ENCODE data around the gene RBM10. TPM values are rescaled to one million over a fixed set of nuclear protein-coding genes. Genes with fewer than 3 reads are reported as not detected.

The RBM10 gene
- polyA plus RNA-seq, 3 donors from 2014 or later, result 15.1 to 34.1 (median 18.0) TPM

- peak overlapping the region in 1 of 6 donors; percentile 17 for H3K27ac Mint-ChIP-seq
- no peaks in the 10 kb centered on the region for H3K4me1 Mint-ChIP-seq
- H3K9me3 Mint-ChIP-seq, result no peaks in the 10 kb centered on the region
- no peak for DNase-seq
- peaks cover 0 to 10% (median 0%) of the 10 kb centered on the region in 3 donors for H3K36me3 Mint-ChIP-seq
- H3K4me3 Mint-ChIP-seq, result no peak overlapping the region
- H3K27me3 Mint-ChIP-seq (ENCODE audit: low read depth in 3 of 3), result peaks cover 1 to 9% (median 6%) of the 10 kb centered on the region in 3 donors
Observed at GRCh38 chrX:47175588-47175980, 30.6 kb downstream of the RBM10 start.

- Mint-ChIP-seq H3K4me3 (no peak overlapping the region), H3K9me3 (no peaks in the 10 kb centered on the region), H3K27me3 (ENCODE audit: low read depth in 3 of 3) (peaks cover 1 to 9% (median 6%) of the 10 kb centered on the region in 3 donors), H3K27ac (peak overlapping the region in 1 of 6 donors; percentile 5), H3K4me1 (no peaks in the 10 kb centered on the region), H3K36me3 (peaks cover 0 to 10% (median 0%) of the 10 kb centered on the region in 3 donors)
- no peak for DNase-seq
Observed at GRCh38 chrX:47176101-47176740, 31.2 kb downstream of the RBM10 start.

- no peak overlapping the region for H3K4me3 Mint-ChIP-seq
- H3K4me1 Mint-ChIP-seq, result no peaks in the 10 kb centered on the region
- no peaks in the 10 kb centered on the region for H3K9me3 Mint-ChIP-seq
- H3K36me3 Mint-ChIP-seq, result peaks cover 0 to 10% (median 0%) of the 10 kb centered on the region in 3 donors
- no peak for DNase-seq
- H3K27ac Mint-ChIP-seq, result no peak overlapping the region
- H3K27me3 Mint-ChIP-seq (ENCODE audit: low read depth in 3 of 3), result peaks cover 1 to 9% (median 6%) of the 10 kb centered on the region in 3 donors
Observed at GRCh38 chrX:47177079-47177478, 32.1 kb downstream of the RBM10 start.

- Mint-ChIP-seq H3K9me3 (no peaks in the 10 kb centered on the region), H3K4me3 (no peak overlapping the region), H3K27ac (peak overlapping the region in 1 of 6 donors; percentile 73), H3K4me1 (no peaks in the 10 kb centered on the region), H3K27me3 (ENCODE audit: low read depth in 3 of 3) (peaks cover 1 to 9% (median 6%) of the 10 kb centered on the region in 3 donors), H3K36me3 (peaks cover 0 to 10% (median 0%) of the 10 kb centered on the region in 3 donors)
- no peak for DNase-seq
Observed at GRCh38 chrX:47178337-47178736, 33.3 kb downstream of the RBM10 start.

GRCh38 chrX:47179221-47179927 lies 34.4 kb downstream of the RBM10 start:
- DNase-seq, result no peak
- no peaks in the 10 kb centered on the region for H3K4me1 Mint-ChIP-seq
- no peaks in the 10 kb centered on the region for H3K9me3 Mint-ChIP-seq
- peaks cover 0 to 10% (median 0%) of the 10 kb centered on the region in 3 donors for H3K36me3 Mint-ChIP-seq
- peaks cover 0 to 6% (median 4%) of the 10 kb centered on the region in 3 donors for H3K27me3 Mint-ChIP-seq (ENCODE audit: low read depth in 3 of 3)
- no peak overlapping the region for H3K27ac Mint-ChIP-seq
- H3K4me3 Mint-ChIP-seq, result no peak overlapping the region

- no peak overlapping the region for H3K27ac Mint-ChIP-seq
- H3K4me3 Mint-ChIP-seq, result no peak overlapping the region
- DNase-seq, result no peak
- peaks cover 2 to 8% (median 4%) of the 10 kb centered on the region in 3 donors for H3K27me3 Mint-ChIP-seq (ENCODE audit: low read depth in 3 of 3)
- no peaks in the 10 kb centered on the region for H3K4me1 Mint-ChIP-seq
- peaks cover 0 to 10% (median 0%) of the 10 kb centered on the region in 3 donors for H3K36me3 Mint-ChIP-seq
- H3K9me3 Mint-ChIP-seq, result no peaks in the 10 kb centered on the region
Observed at GRCh38 chrX:47179928-47180255, 34.9 kb downstream of the RBM10 start.

GRCh38 chrX:47180346-47180745 lies 35.3 kb downstream of the RBM10 start:
- Mint-ChIP-seq H3K9me3 (no peaks in the 10 kb centered on the region), H3K36me3 (peaks cover 0 to 10% (median 0%) of the 10 kb centered on the region in 3 donors), H3K4me1 (no peaks in the 10 kb centered on the region), H3K27me3 (ENCODE audit: low read depth in 3 of 3) (peaks cover 2 to 9% (median 4%) of the 10 kb centered on the region in 3 donors), H3K4me3 (no peak overlapping the region), H3K27ac (no peak overlapping the region)
- DNase-seq, result no peak

- H3K4me3 Mint-ChIP-seq, result no peak overlapping the region
- no peak overlapping the region for H3K27ac Mint-ChIP-seq
- DNase-seq, result no peak
- H3K27me3 Mint-ChIP-seq (ENCODE audit: low read depth in 3 of 3), result peaks cover 3 to 9% (median 4%) of the 10 kb centered on the region in 3 donors
- H3K4me1 Mint-ChIP-seq, result no peaks in the 10 kb centered on the region
- no peaks in the 10 kb centered on the region for H3K9me3 Mint-ChIP-seq
- peaks cover 0 to 14% (median 0%) of the 10 kb centered on the region in 3 donors for H3K36me3 Mint-ChIP-seq
Observed at GRCh38 chrX:47181301-47181700, 36.3 kb downstream of the RBM10 start.

- Mint-ChIP-seq H3K9me3 (no peaks in the 10 kb centered on the region), H3K27me3 (ENCODE audit: low read depth in 3 of 3) (peaks cover 3 to 9% (median 6%) of the 10 kb centered on the region in 3 donors)
- no peak for DNase-seq
Observed at GRCh38 chrX:47182106-47182700, 37.2 kb downstream of the RBM10 start.

GRCh38 chrX:47184486-47184885 lies 39.5 kb downstream of the RBM10 start:
- Mint-ChIP-seq H3K4me3 (no peak overlapping the region), H3K27ac (no peak overlapping the region), H3K4me1 (no peaks in the 10 kb centered on the region), H3K36me3 (peaks cover 3 to 5% (median 3%) of the 10 kb centered on the region in 3 donors), H3K27me3 (ENCODE audit: low read depth in 3 of 3) (peaks cover 5 to 9% (median 7%) of the 10 kb centered on the region in 3 donors), H3K9me3 (no peaks in the 10 kb centered on the region)
- DNase-seq, result no peak

More at GRCh38 chrX:47182106-47182700, 37.2 kb downstream of the RBM10 start:
- H3K4me1 Mint-ChIP-seq, result no peaks in the 10 kb centered on the region
- no peak overlapping the region for H3K4me3 Mint-ChIP-seq
- H3K27ac Mint-ChIP-seq, result peak overlapping the region in 1 of 6 donors; percentile 12
- peaks cover 3 to 9% (median 3%) of the 10 kb centered on the region in 3 donors for H3K36me3 Mint-ChIP-seq

GRCh38 chrX:47185241-47185640 lies 40.2 kb downstream of the RBM10 start:
- Mint-ChIP-seq H3K36me3 (peaks cover 3 to 4% (median 3%) of the 10 kb centered on the region in 3 donors), H3K27me3 (ENCODE audit: low read depth in 3 of 3) (peaks cover 5 to 8% (median 7%) of the 10 kb centered on the region in 3 donors), H3K27ac (no peak overlapping the region), H3K9me3 (no peaks in the 10 kb centered on the region), H3K4me1 (peaks cover 0 to under 1% of the 10 kb centered on the region in 2 donors), H3K4me3 (no peak overlapping the region)
- DNase-seq, result no peak

- Mint-ChIP-seq H3K4me3 (no peak overlapping the region), H3K36me3 (peaks cover 3 to 4% (median 3%) of the 10 kb centered on the region in 3 donors), H3K27ac (no peak overlapping the region), H3K4me1 (peaks cover 9 to 10% of the 10 kb centered on the region in 2 donors), H3K27me3 (ENCODE audit: low read depth in 3 of 3) (peaks cover 5 to 10% (median 7%) of the 10 kb centered on the region in 3 donors), H3K9me3 (no peaks in the 10 kb centered on the region)
- no peak for DNase-seq
Observed at GRCh38 chrX:47186096-47186740, 41.2 kb downstream of the RBM10 start.

- Mint-ChIP-seq H3K4me1 (peaks cover 18 to 20% of the 10 kb centered on the region in 2 donors), H3K4me3 (no peak overlapping the region), H3K9me3 (no peaks in the 10 kb centered on the region), H3K36me3 (peaks cover 3 to 4% (median 3%) of the 10 kb centered on the region in 3 donors), H3K27me3 (ENCODE audit: low read depth in 3 of 3) (peaks cover 5 to 10% (median 7%) of the 10 kb centered on the region in 3 donors), H3K27ac (peak overlapping the region in 1 of 6 donors; percentile 79)
- DNase-seq, result no peak
Observed at GRCh38 chrX:47187106-47187677, 42.2 kb downstream of the RBM10 start.

Data from immature natural killer cell (primary cell).